HG02973 (cell line): ENCODE results near the gene TMEM51.
"Not testable (repeated sequence)": the region's sequence is repeated elsewhere in the genome, so short reads cannot be mapped to it uniquely, and the experiment has no call there.

Experiments
- ATAC-seq: cut with Tn5 transposase; IDR thresholded peaks from one replicate; pipeline ENCODE4 v1.9.1; 2021; ENCODE audit warnings: moderate library complexity; ENCODE audit not compliant: unreplicated experiment

The TMEM51 gene

GRCh38 chr1:15125101-15125745 lies 28.3 kb upstream of the TMEM51 start:
- no peak for ATAC-seq

DNA sequence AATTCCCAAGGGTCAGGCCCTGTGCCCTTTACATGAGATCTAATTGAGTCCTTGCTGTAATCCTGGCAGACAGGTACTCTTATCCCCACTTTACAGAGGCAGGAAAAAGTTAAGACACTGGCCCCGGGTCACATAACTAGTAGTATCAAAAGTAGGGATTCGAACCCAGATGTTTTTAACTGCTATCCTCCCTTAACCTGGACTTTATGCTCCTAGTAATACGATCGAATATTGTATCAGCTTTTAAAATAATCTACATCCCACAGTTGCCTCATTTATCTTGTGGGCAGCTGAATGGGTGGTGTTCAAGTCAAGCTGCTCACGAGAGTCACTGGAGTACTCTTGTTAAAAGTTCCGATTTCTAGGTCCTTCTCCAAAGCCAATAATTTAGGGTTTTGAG lies 25.5 kb upstream of the TMEM51 start:
- no peak for ATAC-seq

- no peak for ATAC-seq
Observed at GRCh38 chr1:15128520-15129313, 24.8 kb upstream of the TMEM51 start.

- no peak for ATAC-seq
Observed at GRCh38 chr1:15129944-15130343, 23.6 kb upstream of the TMEM51 start.

- no peak for ATAC-seq
Observed at GRCh38 chr1:15130607-15131006, 22.9 kb upstream of the TMEM51 start.

- ATAC-seq: no peak
Observed at GRCh38 chr1:15132965-15133364, 20.6 kb upstream of the TMEM51 start.

DNA sequence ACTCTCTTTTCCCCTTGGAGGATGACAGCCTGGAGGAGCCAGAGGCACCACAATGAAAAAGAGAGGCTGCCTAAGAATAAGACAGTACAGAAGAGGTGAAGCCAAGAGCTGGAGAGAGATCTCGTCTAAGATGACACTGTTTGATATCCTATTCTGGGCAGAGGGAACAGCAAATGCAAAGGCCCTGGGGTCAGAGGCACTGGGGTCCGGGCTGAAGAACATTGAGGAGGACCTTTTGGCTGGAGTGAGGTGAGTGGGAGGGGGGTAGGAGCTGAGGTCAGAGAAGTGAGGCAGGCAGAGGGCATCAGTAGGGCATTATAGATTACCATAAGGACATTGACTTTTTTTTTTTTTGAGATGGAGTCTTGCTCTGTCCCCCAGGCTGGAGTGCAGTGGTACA lies 19.3 kb upstream of the TMEM51 start:
- ATAC-seq: no peak

- ATAC-seq: not testable (repeated sequence)
Observed at GRCh38 chr1:15135604-15136003, 17.9 kb upstream of the TMEM51 start.

DNA sequence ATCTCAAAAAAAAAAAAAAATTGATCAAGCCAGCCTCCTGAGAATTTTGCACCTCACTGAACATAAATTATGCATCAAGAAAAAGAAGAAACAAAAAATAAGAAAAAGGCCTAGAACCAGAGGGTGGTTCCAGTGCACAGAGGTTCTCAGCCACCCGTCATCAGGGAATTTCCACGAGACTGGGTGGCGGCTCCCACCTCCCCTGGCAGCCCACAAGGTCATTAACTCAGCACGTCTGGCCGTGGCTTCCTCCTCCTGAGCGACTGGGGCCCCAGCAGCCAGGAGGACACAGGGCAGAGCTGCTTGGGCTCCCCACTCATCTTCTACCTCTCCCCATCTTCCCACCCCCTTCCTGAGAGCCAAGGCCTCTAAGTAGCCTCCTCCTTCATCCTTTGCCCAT lies 15.7 kb upstream of the TMEM51 start:
- no peak for ATAC-seq

DNA sequence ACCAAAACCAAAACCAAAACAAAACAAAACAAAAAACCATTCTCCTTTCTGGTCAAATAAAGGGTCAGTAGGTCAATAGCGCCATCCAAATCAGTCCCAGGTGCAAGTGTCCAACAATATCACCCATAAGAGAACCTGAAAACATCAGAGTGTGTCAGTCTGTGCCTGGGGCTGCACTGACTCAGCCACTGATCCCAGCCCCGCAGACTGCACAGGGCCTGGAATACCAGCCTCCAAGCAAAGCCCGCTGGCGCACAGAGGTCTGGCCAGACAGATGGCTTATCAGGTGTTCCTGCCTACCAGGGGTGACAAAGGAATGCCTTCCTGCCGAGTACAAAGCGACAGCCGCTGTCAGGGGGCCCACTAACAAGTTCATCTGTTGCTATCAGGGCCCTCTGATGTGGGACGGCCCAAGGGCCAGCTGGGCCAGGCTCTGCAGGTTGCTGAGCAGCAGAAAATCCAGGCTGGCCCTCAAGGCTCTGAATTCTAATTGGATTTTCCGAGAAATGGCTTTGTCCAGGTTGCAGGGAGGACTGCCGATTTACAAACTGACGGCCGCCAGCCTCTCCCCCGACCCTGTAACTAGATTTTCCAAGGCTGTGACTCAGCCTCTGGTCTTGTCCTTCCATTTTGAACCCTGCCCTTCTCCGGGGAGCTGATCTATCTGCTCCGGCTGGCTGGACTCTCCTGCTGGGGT lies 13.7 kb upstream of the TMEM51 start:
- no peak for ATAC-seq

DNA sequence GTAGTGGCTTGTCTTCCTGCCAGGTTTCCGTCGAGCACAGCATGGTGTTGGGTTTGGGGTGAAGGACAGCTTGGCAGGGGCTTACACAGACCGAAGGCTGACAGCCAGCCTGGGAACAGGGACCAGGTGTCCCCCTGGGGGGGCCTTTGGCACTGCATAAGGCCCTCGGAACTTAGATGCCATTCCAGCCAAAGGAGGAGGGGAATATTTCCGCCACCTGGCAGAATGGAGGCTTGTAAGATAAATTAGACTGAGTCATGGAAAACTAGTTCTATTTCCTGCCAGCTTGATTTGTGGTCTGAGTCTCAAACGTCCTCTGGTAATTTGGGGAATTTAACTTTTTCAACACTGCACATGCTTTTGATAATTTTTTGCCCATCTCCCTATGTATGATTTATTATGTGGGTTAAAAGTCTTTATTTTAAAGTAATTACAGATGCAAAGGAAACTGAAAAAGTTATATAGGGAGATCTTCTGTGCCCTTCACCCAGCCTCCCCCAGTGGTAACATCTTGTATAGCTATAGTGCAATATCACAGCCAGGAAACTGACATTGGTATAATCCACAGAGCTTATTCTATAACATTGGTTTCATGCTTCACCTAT lies 11.5 kb upstream of the TMEM51 start:
- ATAC-seq: no peak

DNA sequence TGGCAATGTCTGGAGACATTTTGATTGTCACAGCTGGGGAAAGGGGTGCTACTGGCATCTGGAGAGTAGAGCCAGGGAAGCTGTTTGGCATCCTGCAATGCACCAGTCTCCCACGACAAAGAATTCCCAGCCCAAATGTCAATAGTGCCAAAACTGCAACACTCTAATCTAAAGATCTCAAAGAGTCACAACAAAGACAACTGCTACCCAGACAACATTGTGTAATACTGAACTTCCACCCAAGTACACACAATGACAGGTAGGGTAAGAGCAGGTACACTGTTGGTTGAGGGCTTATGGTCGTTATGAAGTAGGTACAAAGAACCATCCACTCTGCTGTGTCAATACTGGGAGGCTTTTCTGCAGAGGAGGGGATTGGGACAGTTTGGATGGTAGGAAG lies 8.2 kb upstream of the TMEM51 start:
- ATAC-seq: no peak

DNA sequence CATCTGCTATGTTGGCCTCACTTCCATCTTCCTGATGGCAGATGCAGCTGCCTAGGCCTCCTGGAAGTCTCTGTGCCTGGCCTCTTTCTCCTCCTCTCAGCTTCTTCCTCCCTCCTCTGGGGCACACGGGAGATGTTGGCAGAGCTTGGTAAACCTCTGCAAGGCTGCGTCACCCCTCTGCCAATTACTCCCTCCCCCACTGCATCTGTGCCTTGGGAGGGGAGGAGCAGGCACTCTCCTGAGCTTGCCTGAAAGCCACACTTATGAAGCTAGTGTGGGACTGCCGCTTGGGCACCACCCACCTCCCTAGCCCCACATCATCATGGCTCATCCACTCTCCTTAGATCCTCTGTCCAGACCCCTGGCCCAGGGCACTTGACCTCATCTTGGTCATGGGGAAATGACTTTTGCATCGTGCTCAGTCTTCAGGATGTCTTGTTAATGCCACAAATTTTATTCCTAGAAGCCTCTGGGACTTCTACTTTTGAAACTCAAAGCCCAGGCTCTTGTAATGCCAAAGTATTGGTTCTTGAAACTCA lies 7.3 kb upstream of the TMEM51 start:
- no peak for ATAC-seq

DNA sequence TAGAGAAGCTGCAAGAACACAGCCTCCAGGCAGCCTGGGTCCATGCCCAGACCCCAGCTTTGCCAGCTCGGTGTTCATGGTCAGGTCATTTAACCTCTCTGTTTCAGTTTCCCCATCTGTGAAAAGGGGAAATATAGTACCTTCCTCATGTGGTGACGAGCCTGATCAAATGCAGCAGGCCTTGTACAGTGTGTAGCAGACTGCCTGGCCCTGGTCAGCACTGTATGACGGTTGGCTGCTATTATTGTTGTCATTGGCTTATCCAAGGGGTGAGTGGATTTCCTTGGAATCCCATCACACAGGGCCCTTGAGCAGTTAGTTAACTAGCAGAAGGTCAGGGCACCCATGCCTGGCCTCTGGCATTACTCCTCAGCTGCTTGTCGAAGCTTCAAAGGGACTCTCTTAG lies 6.6 kb upstream of the TMEM51 start:
- ATAC-seq: no peak

DNA sequence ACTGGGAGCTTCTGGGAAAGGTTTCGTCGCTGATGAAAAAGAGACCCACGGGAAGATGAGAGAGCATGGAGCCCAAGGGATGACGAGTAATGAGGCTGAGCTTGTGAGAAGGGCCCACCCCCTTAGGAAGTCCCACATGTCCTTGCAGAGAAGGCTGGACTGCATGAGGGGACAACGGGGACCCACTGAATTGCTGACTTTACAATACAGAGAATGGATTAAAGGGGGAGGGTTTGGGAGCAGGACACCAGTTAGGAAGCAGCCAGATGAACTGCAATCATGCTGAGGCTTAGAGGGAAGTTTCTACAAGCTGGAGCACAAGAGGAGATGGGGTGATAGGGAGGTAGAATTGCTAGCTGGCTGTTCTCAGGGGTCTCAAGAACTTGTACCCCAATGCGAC lies 5.5 kb upstream of the TMEM51 start:
- no peak for ATAC-seq

DNA sequence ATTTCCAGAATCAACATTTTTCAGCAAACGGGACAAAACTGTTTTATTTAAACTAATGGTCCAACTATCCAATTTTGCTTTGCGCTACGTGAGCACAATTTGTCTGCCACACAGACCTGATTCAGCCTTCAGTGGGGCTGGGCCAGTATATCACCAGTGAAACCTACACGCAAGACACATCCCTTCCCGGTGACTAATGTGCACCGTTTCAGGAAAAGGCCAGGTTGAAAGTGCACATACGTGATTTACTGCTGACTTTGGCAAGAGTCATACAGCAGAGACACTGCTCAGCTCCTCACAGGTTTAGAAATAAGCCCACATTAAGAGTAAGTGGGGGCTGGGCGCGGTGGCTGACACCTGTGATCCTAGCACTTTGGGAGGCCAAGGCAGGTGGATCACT lies 5.1 kb upstream of the TMEM51 start:
- no peak for ATAC-seq

- no peak for ATAC-seq
Observed at GRCh38 chr1:15148941-15149340, 4.6 kb upstream of the TMEM51 start.

- no peak for ATAC-seq
Observed at GRCh38 chr1:15150376-15150775, 3.2 kb upstream of the TMEM51 start.

DNA sequence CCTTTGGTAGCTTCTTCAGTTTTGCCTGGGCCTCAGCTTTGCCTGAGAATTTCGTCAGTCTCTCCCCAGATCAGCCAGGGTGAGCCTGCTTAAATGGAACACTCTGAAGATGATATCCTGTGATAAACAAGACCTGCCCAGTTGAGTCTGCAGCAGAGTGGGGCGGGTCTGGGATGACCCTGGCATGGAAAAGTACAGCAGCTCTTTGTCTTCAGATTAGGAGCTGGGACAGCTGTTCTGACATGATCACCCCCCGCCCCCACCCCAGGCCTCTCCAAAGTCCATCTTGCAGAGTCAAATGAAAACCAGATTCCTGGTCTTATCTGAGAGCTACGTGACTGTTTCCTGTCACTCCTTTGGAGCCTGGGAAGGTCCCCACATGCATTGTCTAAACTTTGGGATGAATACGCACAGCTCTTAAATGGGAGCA lies 2.2 kb upstream of the TMEM51 start:
- no peak for ATAC-seq

DNA sequence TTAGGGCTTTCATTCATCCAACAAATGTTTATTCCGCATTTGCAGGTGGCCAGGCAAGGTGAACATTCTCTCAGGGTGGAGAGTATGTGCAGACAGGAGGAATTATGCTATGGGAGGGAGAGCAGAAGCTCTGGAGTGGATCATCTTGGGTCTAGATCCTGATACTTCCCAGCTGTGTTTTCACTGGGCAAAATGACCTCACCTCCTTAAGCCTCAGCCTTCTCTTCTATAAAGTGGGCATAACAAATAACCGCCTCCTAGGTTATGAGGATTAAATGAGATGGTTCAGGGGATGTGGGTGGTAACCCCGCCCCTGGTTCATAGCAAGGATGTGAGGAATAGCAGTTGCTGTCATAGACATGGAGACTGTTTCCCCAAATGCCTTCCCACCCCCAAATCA lies 1.7 kb upstream of the TMEM51 start:
- no peak for ATAC-seq
